T-helper 17 cell (primary cell): ENCODE results near the gene WDR36. TPM values are rescaled to one million over a fixed set of nuclear protein-coding genes. Genes with fewer than 3 reads are reported as not detected.

Experiments
- ATAC-seq: fragments of 150-1000 bp; cut with Tn5 transposase; 2 replicates; pipeline ENCODE4 v1.10.0; 2021; ENCODE audit warnings: mild to moderate bottlenecking, moderate library complexity
- DNase-seq, 3 donors: peaks; one replicate each; pipeline versions ENCODE4 v3.0.0 to v3.0.0-alpha.2; 2020 to 2021
- H3K9me3 ChIP-seq: one replicate; pipeline ENCODE4 v1.7.0; 2013; ENCODE audit warnings: low read length, mild to moderate bottlenecking; ENCODE audit not compliant: control insufficient read depth, poor library complexity, severe bottlenecking
- H3K27ac Mint-ChIP-seq: one replicate; pipeline ENCODE4 v1.8.0; 2022; ENCODE audit warnings: mild to moderate bottlenecking, moderate library complexity, mixed read lengths
- H3K27me3 Mint-ChIP-seq: one replicate; pipeline ENCODE4 v1.8.0; 2022; ENCODE audit warnings: mixed read lengths
- H3K36me3 Mint-ChIP-seq: one replicate; pipeline ENCODE4 v1.8.0; 2022; ENCODE audit warnings: low read depth, mixed read lengths
- H3K4me1 Mint-ChIP-seq: one replicate; pipeline ENCODE4 v1.8.0; 2022; ENCODE audit warnings: mild to moderate bottlenecking, mixed read lengths
- H3K4me3 Mint-ChIP-seq: one replicate; pipeline ENCODE4 v1.8.0; 2022; ENCODE audit warnings: mild to moderate bottlenecking, moderate library complexity, mixed read lengths
- total RNA-seq, 4 donors: library from RNA in 2 of 4; stranded (reverse) in 2 of 4; gene quantifications; one replicate each; pipeline ENCODE4 v1.2.3 and lab custom pipeline; 2022 to 2026

WDR36 gene
- total RNA-seq, 2 donors from 2014 or later = 22.7 to 27.9 TPM

DNA sequence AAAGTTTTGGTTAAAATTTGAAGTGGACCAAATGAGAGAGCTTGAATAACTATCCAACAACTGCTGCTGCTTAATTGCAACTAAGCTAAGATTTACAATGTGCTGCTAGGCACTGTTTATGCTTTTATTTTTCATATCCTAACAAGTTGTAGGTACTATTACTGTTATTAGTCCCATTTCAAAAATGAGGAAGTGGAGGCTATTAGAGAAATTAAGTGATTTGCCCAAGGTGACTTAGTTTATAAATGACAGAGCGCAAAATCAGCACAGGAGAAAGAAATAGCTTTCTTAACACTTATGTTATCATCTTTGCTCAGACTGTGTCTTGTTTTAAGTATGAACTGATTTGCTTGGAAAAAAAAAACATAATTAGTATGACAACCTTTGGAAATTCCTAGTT, 23.1 kb downstream of the WDR36 start:
- Mint-ChIP-seq H3K4me1 (peaks cover 10% of the 10 kb centered on the region), H3K36me3 (peaks cover 10% of the 10 kb centered on the region), H3K27ac (no peak overlapping the region), H3K27me3 (no peaks in the 10 kb centered on the region), H3K4me3 (no peak overlapping the region)
- ATAC-seq (no peak), DNase-seq (no peak)
- H3K9me3 ChIP-seq = no peaks in the 10 kb centered on the region

DNA sequence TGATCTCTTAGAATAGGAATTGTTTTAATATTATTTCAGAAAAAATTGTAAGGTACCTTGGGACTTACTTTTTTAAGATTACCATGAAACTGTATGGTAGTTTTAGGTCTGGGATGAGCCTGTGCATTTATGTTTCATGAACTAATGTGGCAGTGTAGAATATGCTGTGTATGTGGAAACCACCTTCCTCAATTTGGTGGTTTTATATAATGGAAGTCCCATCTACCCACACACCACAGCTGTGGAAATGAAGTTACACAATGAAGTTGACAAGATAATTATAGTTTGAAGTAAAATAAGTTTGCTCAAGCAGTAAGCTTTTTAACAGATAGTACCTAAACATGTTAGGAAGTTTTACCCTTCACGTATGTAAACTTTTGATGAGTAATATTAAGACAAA, 24.4 kb downstream of the WDR36 start:
- no peak overlapping the region for H3K4me3 Mint-ChIP-seq
- H3K4me1 Mint-ChIP-seq = peaks cover 12% of the 10 kb centered on the region
- no peaks in the 10 kb centered on the region for H3K27me3 Mint-ChIP-seq
- peak; percentile 54 for ATAC-seq
- H3K36me3 Mint-ChIP-seq = peaks cover 13% of the 10 kb centered on the region
- H3K9me3 ChIP-seq = no peaks in the 10 kb centered on the region
- no peak for DNase-seq
- H3K27ac Mint-ChIP-seq = no peak overlapping the region

DNA sequence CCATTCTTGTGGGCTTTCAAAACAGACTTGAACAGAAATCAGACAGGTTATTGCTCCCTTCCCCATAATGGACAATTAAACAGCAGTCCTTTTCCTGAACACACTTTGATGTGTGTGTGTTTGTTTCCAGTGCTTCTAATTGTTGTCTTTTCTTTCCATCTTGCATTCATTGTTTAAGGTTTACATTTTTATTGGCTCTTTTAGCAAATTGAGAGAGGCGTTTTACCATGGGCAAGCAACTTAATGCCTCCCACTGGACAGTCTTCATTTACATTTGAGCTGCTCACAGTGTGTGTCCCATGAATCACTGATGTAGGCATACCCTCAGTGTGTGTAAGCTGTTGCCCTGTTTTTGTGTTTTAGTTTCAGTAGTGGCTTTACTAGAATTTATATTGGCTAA, 25.0 kb downstream of the WDR36 start:
- Mint-ChIP-seq H3K4me1 (peaks cover 12% of the 10 kb centered on the region), H3K27me3 (no peaks in the 10 kb centered on the region), H3K36me3 (peaks cover 12% of the 10 kb centered on the region), H3K27ac (no peak overlapping the region), H3K4me3 (no peak overlapping the region)
- no peaks in the 10 kb centered on the region for H3K9me3 ChIP-seq
- DNase-seq = no peak
- no peak for ATAC-seq

DNA sequence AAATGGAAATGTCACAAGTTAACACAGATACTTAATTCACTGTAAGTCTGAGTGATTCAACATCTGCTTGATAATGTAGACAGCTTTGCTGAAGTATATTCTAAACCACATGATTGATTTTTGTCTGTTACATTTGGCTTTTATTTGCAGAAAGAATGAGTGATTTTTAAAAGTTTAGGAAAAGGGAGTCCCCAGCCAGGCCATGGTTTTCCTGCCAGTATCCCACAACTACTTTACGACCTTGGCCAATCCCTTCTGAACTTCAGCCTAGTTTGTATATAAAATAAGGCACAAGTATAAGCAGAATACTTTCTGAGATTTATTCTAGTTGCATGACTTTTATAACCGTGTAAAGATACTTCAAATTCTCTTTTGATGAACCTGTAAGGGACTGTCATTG, 27.1 kb downstream of the WDR36 start:
- H3K27me3 Mint-ChIP-seq = no peaks in the 10 kb centered on the region

DNA sequence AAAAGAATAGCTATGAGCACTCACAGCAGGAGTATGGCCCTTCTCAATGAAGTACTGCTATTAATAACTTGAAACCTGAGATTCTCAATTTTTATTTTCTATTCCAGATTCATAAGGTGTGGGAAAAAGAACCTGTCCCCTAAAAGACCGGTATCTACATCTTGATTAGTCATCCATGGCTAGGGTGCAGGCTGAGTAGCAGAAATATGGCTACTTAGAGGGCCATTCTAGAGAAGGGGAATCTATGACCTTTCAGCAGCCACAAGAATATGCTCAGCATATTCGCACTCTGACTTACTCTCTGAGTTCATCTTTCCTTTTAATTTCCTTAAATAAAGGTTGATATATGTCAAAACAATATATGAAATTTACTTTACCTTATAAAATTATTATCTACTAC, 27.7 kb downstream of the WDR36 start:
- Mint-ChIP-seq H3K4me3 (no peak overlapping the region), H3K36me3 (peaks cover 11% of the 10 kb centered on the region)
- DNase-seq = no peak

More for the DNA sequence above, 27.1 kb downstream of the WDR36 start:
- no peak for DNase-seq
- no peak overlapping the region for H3K4me3 Mint-ChIP-seq
- H3K27ac Mint-ChIP-seq = no peak overlapping the region
- no peak for ATAC-seq
- peaks cover 12% of the 10 kb centered on the region for H3K4me1 Mint-ChIP-seq
- H3K9me3 ChIP-seq = no peaks in the 10 kb centered on the region
- H3K36me3 Mint-ChIP-seq = peaks cover 11% of the 10 kb centered on the region

DNA sequence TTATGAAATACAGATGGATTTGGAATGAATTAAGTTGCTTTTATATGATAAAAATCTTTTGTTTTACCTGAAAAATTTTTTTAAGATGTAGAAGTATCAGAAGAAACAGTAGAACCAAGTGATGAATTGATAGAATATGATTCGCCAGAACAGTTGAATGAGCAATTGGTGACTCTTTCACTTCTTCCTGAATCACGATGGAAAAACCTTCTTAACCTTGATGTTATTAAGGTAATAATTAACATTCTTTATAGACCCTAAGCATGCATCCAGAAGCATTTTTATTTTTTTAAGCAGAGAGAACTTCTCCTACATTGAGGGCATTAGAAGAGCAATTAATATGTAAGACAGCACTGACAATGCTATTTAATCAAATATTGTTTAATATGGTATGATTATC, 28.8 kb downstream of the WDR36 start:
- H3K27me3 Mint-ChIP-seq = no peaks in the 10 kb centered on the region
- no peak for ATAC-seq
- peak overlapping the region; percentile 47 for H3K27ac Mint-ChIP-seq
- no peaks in the 10 kb centered on the region for H3K9me3 ChIP-seq
- H3K36me3 Mint-ChIP-seq = peaks cover 11% of the 10 kb centered on the region
- no peak for DNase-seq
- peaks cover 12% of the 10 kb centered on the region for H3K4me1 Mint-ChIP-seq
- no peak overlapping the region for H3K4me3 Mint-ChIP-seq

More for the DNA sequence above, 27.7 kb downstream of the WDR36 start:
- Mint-ChIP-seq H3K4me1 (peaks cover 12% of the 10 kb centered on the region), H3K27ac (peak overlapping the region; percentile 47), H3K27me3 (no peaks in the 10 kb centered on the region)
- no peaks in the 10 kb centered on the region for H3K9me3 ChIP-seq
- no peak for ATAC-seq

DNA sequence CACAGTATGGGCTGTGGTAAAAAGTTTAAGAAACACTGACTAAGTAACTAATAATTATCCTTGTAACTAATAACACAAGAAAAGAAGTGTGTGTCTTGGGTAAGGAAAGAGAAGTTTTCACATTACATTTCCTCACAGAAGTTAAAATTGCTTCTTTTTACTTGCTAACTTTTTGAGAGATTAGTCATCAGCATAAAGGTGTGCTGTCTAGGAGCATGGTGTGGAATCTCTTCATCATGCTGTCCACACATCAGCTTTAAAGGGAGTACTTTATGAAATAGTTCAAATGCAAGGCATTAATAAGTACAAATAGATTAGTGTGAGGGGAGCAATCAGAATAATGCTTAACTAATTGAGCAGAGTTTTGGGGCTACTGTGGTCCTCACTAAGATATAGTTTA, 29.8 kb downstream of the WDR36 start:
- Mint-ChIP-seq H3K27ac (no peak overlapping the region), H3K27me3 (no peaks in the 10 kb centered on the region), H3K4me3 (no peak overlapping the region), H3K36me3 (peaks cover 11% of the 10 kb centered on the region), H3K4me1 (peaks cover 12% of the 10 kb centered on the region)
- DNase-seq (no peak), ATAC-seq (no peak)
- no peaks in the 10 kb centered on the region for H3K9me3 ChIP-seq

DNA sequence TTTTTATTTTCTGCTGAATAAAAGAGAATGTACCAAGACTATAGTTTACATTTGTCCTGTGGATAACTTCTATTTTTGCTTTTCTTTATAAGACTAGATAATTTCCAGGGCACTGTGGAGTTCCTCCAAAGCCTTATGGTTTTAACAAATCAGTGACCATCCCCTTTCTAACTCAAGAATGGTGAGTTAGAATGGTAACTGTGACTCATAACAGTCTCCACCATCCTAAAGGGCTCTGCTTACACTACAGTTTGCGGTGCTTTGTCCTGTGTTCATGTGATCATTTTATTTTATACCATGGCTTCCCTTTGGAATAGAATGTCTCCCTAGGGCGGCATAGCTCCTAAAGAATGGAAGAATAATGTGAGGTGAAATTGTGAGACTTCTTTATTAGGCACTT, 30.2 kb downstream of the WDR36 start:
- no peak overlapping the region for H3K27ac Mint-ChIP-seq
- peaks cover 10% of the 10 kb centered on the region for H3K4me1 Mint-ChIP-seq
- H3K36me3 Mint-ChIP-seq = peaks cover 9% of the 10 kb centered on the region
- ATAC-seq = no peak
- DNase-seq = no peak
- no peaks in the 10 kb centered on the region for H3K9me3 ChIP-seq
- no peak overlapping the region for H3K4me3 Mint-ChIP-seq
- H3K27me3 Mint-ChIP-seq = no peaks in the 10 kb centered on the region

DNA sequence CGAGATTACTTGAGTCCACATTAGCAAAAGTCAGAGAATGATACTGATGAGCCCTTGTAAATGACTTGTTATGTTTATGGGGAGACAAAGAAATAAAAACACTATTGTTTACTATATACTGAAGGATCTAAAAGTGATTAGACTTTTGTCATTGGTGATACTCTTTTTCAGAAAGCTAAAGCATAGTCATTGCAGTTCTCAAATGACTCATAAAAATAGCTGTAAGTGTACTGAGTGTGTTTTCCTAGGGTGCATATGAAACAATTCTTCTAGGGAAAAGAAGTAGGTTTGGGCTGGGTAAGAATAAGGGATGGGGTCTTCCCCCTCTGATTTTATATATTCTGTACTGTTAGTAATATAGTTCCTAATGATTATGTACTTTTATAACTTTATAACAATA, 32.6 kb downstream of the WDR36 start:
- H3K4me1 Mint-ChIP-seq = peaks cover 2% of the 10 kb centered on the region
- ATAC-seq (no peak), DNase-seq (no peak)
- no peaks in the 10 kb centered on the region for H3K27me3 Mint-ChIP-seq
- H3K36me3 Mint-ChIP-seq = peaks cover 3% of the 10 kb centered on the region
- no peaks in the 10 kb centered on the region for H3K9me3 ChIP-seq
- no peak overlapping the region for H3K4me3 Mint-ChIP-seq
- no peak overlapping the region for H3K27ac Mint-ChIP-seq

DNA sequence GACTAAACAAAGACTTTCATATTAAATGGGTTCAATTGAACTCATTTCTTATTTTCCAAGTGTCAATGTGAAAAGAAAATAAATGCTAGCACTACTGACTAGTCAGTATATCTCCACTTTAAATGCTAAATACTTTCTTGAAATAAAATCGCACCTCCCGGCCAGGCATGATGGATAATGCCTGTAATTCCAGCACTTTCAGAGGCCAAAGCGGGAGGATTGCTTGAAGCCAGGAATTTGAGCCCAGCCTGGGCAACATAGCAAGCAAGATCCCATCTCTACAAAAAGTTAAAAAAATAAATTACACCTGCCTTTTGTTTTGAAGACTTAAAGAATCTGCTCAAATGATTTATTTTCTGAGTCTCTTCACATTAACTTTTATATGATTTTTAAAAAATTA, 34.7 kb downstream of the WDR36 start:
- Mint-ChIP-seq H3K4me3 (no peak overlapping the region), H3K4me1 (peaks cover 2% of the 10 kb centered on the region), H3K27ac (no peak overlapping the region), H3K36me3 (no peaks in the 10 kb centered on the region), H3K27me3 (no peaks in the 10 kb centered on the region)
- DNase-seq (no peak), ATAC-seq (no peak)
- H3K9me3 ChIP-seq = no peaks in the 10 kb centered on the region

DNA sequence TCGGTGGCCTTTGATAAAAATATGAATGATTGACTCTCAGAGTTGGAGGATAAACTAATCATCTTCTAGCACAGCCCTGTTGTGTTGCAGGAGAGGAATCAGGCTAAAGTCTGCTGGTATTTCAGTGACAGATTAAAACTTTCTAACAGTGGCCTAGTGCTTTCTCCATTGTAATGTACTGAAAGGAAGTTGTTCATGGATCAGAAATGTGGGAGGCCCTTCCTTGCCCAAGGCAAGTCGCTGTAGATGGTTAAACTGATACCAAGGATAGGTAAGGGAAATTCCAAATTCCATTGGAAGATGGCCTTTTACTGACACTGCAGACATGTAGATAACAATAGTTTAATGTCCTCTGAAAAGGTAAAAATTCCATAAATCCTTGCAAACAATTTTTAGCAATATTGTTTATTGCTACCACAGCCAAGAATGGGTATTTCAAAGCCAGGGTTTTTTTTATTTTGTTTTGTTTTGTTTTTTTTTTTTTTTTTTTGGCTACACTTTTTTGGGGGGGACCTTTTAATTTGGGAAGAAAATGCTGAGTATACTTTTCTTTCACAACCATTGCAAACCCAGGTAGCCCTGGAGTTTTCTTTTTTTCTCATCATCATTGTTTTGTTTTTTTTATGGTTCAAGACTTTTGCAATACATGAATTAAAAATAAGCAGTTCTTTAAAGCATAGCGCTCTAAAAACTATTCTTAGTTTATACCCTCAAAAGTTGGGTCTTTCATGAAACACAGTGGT, 35.5 kb downstream of the WDR36 start:
- H3K4me3 Mint-ChIP-seq = no peak overlapping the region
- ATAC-seq (no peak), DNase-seq (no peak)
- no peaks in the 10 kb centered on the region for H3K9me3 ChIP-seq
- no peak overlapping the region for H3K27ac Mint-ChIP-seq
- H3K36me3 Mint-ChIP-seq = no peaks in the 10 kb centered on the region
- no peaks in the 10 kb centered on the region for H3K27me3 Mint-ChIP-seq
- peaks cover 2% of the 10 kb centered on the region for H3K4me1 Mint-ChIP-seq

DNA sequence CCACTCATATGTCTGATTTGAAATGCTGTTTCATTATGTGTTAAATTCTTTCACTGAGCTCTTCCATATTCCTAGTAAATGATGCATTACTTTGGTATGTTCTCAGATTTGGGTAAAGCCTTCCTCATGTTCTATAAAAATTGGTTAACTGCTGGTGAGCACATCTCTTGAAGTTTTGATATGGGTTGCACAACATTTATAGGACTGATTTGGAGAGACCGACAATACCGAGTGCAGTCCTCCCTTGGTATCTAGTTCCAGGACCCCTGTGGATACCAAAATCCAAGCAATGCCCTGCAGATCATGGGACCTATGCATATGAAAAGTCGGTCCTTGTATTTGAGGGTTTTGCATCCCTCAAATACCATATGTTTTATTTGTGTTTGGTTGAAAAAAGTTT, 37.8 kb downstream of the WDR36 start:
- peak overlapping the region; percentile 63 for H3K27ac Mint-ChIP-seq
- H3K9me3 ChIP-seq = no peaks in the 10 kb centered on the region
- H3K4me3 Mint-ChIP-seq = no peak overlapping the region
- DNase-seq = no peak
- H3K36me3 Mint-ChIP-seq = no peaks in the 10 kb centered on the region
- no peak for ATAC-seq
- peaks cover 17% of the 10 kb centered on the region for H3K27me3 Mint-ChIP-seq
- H3K4me1 Mint-ChIP-seq = peaks cover 2% of the 10 kb centered on the region

DNA sequence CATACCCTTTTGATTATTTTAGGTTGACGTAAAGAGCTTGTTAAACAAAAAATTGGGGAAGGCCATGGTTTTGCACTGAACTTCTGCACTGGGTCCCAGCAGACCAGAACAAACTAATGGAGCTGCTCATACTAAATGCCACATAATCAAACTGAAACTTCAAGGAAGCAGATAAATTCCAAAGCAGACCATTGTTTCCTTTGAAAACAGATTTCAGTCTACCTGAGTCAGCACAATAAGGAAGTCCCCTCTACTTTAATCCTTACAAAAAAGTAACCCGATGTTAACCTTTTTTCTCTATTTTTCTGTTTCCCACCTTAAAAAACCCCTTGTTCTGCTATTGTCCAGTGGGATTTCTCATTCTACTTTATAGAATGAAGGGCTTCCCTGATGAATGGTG, 39.2 kb downstream of the WDR36 start:
- peaks cover 20% of the 10 kb centered on the region for H3K27me3 Mint-ChIP-seq
- H3K36me3 Mint-ChIP-seq = no peaks in the 10 kb centered on the region
- H3K27ac Mint-ChIP-seq = peak overlapping the region; percentile 14
- H3K4me1 Mint-ChIP-seq = peaks cover 2% of the 10 kb centered on the region
- no peak for ATAC-seq
- H3K4me3 Mint-ChIP-seq = no peak overlapping the region
- H3K9me3 ChIP-seq = no peaks in the 10 kb centered on the region
- DNase-seq = no peak

DNA sequence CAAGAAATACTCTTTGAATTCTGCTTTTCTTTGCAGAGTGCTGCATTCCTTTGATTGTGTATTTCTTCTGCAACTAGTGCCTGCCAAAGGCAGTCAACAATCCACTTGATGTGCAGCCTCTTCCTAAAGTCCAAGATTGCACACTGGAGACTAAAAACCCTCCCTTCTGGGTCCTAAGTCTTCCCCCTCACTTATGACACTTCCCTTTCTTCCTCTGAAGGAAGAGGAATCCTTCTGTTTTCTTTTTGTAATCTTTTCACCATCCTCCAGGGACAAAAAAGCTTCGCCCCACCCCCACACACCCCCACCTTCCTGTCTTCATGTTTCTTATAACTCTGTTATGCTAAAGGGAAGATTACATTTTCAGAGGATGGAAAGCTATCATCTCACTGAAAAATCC, 39.9 kb downstream of the WDR36 start:
- Mint-ChIP-seq H3K27ac (peak overlapping the region; percentile 19), H3K36me3 (no peaks in the 10 kb centered on the region), H3K4me1 (peaks cover 2% of the 10 kb centered on the region), H3K4me3 (no peak overlapping the region), H3K27me3 (peaks cover 20% of the 10 kb centered on the region)
- no peak for DNase-seq
- ATAC-seq = no peak
- no peaks in the 10 kb centered on the region for H3K9me3 ChIP-seq
